ENCODE results near the gene GAST. TPM values are rescaled to one million over a fixed set of nuclear protein-coding genes. Genes with fewer than 3 reads are reported as not detected.

The GAST gene
- total and polyA plus RNA-seq, 9 of the 15 experiments (the other 6 are each of a cell fraction or from before 2014, with no cell fraction given): not detected

DNA sequence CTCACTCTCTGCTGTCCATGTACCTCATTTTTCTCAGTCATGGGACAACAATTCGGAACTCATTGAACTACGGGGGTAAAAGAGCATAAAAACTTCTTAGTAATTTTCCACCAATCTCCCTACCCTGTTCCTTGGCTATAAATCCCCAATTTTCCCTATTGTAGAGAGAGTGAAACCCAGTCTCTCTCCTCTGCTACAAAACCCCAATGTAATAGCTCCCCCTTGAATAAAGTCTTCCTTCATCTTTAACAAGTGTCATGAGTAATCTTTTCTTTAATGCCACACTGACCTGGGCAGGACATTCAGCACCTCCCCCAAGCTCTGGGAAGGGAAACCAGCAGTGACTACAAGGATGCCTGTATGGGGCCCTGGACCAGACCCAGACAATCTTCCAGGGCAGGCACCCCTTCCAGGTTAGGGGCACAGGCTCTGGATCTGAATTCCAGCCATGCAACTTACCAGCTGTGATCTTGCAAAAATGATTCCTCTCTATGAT lies 33.7 kb upstream of the GAST start (continued):
- TF ChIP-seq, protein P1, sequence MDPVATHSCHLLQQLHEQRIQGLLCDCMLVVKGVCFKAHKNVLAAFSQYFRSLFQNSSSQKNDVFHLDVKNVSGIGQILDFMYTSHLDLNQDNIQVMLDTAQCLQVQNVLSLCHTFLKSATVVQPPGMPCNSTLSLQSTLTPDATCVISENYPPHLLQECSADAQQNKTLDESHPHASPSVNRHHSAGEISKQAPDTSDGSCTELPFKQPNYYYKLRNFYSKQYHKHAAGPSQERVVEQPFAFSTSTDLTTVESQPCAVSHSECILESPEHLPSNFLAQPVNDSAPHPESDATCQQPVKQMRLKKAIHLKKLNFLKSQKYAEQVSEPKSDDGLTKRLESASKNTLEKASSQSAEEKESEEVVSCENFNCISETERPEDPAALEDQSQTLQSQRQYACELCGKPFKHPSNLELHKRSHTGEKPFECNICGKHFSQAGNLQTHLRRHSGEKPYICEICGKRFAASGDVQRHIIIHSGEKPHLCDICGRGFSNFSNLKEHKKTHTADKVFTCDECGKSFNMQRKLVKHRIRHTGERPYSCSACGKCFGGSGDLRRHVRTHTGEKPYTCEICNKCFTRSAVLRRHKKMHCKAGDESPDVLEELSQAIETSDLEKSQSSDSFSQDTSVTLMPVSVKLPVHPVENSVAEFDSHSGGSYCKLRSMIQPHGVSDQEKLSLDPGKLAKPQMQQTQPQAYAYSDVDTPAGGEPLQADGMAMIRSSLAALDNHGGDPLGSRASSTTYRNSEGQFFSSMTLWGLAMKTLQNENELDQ (CRISPR knock-in tag; IDR thresholded peaks at IDR 0.05; ENCODE audit: borderline replicate concordance): no peak
- TF ChIP-seq FOXA1 (IDR thresholded peaks at IDR 0.05; ENCODE audit: borderline replicate concordance): no peak
- peak; percentile 93 for TF ChIP-seq ZNF780A (CRISPR knock-in tag; IDR thresholded peaks at IDR 0.05)
- no peak for TF ChIP-seq CREBBP (IDR thresholded peaks at IDR 0.05; ENCODE audit: low read depth, low read length)
- peak in 1 of 2 experiments; percentile 89; a peak in 2 of 3 replicates for TF ChIP-seq CBX3 (IDR thresholded peaks at IDR 0.05; ENCODE audit: borderline replicate concordance in 1 of 2, low read length in 2 of 2)
- peak; percentile 58 for TF ChIP-seq PCBP2 (IDR thresholded peaks at IDR 0.05; ENCODE audit: low read depth, low read length, poor library complexity, severe bottlenecking)
- TF ChIP-seq ZKSCAN3 (CRISPR knock-in tag; IDR thresholded peaks at IDR 0.05): no peak
- no peak for TF ChIP-seq NFATC3 (IDR thresholded peaks at IDR 0.05)
- no peak for TF ChIP-seq L3MBTL2 (IDR thresholded peaks at IDR 0.05)
- no peak for TF ChIP-seq HSF4 (CRISPR knock-in tag; IDR thresholded peaks at IDR 0.05; ENCODE audit: borderline replicate concordance)
- TF ChIP-seq KAT2B (IDR thresholded peaks at IDR 0.05; ENCODE audit: low read depth, low read length): no peak
- TF ChIP-seq, protein P2, sequence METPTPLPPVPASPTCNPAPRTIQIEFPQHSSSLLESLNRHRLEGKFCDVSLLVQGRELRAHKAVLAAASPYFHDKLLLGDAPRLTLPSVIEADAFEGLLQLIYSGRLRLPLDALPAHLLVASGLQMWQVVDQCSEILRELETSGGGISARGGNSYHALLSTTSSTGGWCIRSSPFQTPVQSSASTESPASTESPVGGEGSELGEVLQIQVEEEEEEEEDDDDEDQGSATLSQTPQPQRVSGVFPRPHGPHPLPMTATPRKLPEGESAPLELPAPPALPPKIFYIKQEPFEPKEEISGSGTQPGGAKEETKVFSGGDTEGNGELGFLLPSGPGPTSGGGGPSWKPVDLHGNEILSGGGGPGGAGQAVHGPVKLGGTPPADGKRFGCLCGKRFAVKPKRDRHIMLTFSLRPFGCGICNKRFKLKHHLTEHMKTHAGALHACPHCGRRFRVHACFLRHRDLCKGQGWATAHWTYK (CRISPR knock-in tag; IDR thresholded peaks at IDR 0.05): peak; percentile 97
- TF ChIP-seq KLF1 (tag; IDR thresholded peaks at IDR 0.05): no peak
- TF ChIP-seq HCFC1 (IDR thresholded peaks at IDR 0.05; ENCODE audit: low read depth, low read length): peak; percentile 58
- no peak for TF ChIP-seq CC2D1A (IDR thresholded peaks at IDR 0.05)
- no peak for TF ChIP-seq CHD1 (IDR thresholded peaks at IDR 0.05; ENCODE audit: low read length)
- peak; percentile 23 for TF ChIP-seq NELFE (IDR thresholded peaks at IDR 0.05; ENCODE audit: insufficient read depth, insufficient read length)
- TF ChIP-seq PHF20 (IDR thresholded peaks at IDR 0.05; ENCODE audit: partially characterized antibody): no peak
- TF ChIP-seq FOSL1 (tag; conservative IDR thresholded peaks at IDR 0.05): no peak
- TF ChIP-seq, protein P3, sequence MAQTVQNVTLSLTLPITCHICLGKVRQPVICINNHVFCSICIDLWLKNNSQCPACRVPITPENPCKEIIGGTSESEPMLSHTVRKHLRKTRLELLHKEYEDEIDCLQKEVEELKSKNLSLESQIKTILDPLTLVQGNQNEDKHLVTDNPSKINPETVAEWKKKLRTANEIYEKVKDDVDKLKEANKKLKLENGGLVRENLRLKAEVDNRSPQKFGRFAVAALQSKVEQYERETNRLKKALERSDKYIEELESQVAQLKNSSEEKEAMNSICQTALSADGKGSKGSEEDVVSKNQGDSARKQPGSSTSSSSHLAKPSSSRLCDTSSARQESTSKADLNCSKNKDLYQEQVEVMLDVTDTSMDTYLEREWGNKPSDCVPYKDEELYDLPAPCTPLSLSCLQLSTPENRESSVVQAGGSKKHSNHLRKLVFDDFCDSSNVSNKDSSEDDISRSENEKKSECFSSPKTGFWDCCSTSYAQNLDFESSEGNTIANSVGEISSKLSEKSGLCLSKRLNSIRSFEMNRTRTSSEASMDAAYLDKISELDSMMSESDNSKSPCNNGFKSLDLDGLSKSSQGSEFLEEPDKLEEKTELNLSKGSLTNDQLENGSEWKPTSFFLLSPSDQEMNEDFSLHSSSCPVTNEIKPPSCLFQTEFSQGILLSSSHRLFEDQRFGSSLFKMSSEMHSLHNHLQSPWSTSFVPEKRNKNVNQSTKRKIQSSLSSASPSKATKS (CRISPR knock-in tag; IDR thresholded peaks at IDR 0.05): peak; percentile 74; the same call in 1 of the 2 replicates
- TF ChIP-seq HMGN3 (IDR thresholded peaks at IDR 0.05; ENCODE audit: borderline replicate concordance, extremely low read depth, insufficient read length, low read depth, low read length): no peak
